HG02840 (cell line): ENCODE data around the gene STN1.
"Not testable (repeated sequence)": the region's sequence is repeated elsewhere in the genome, so short reads cannot be mapped to it uniquely, and the experiment has no call there.

Experiments used
- ATAC-seq: cut with Tn5 transposase; IDR thresholded peaks from one replicate; pipeline ENCODE4 v1.9.1; 2021; ENCODE audit warnings: mild to moderate bottlenecking, moderate library complexity, moderate number of reproducible peaks; ENCODE audit not compliant: unreplicated experiment, low FRiP score

Gene STN1

GRCh38 chr10:103849880-103850571 is 68.0 kb downstream of the STN1 start:
- no peak for ATAC-seq

DNA sequence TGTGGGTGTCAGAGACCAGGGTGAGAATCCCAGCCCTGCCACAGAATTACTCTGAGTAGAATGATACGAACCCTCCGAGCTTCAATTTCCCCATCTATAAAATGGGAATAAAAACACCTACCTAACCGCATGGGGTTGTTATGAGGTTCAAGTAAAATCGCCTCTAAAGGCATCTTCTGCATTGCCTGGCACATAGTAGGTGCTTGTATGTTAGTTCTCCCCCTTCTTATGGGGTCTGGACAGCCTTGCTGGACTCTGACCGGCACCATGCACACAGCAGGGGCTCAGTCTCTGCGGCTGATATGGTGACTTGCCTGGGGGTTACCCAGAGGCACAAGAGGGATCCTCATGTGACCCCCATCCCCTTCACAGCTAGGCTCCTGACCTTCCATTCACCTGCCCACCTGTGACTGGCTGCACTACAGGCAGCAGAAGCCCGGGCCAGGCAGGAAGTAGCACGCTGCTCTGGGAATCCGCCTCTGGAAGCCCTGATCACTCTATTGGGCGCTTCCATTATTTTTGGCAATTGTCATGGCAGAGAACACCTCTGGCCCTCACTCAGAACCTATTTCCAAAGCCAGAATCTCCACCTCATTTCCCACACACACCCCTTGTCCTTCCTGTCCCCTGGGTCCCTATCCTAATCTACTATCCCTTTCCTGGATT is 68.6 kb downstream of the STN1 start:
- no peak for ATAC-seq

DNA sequence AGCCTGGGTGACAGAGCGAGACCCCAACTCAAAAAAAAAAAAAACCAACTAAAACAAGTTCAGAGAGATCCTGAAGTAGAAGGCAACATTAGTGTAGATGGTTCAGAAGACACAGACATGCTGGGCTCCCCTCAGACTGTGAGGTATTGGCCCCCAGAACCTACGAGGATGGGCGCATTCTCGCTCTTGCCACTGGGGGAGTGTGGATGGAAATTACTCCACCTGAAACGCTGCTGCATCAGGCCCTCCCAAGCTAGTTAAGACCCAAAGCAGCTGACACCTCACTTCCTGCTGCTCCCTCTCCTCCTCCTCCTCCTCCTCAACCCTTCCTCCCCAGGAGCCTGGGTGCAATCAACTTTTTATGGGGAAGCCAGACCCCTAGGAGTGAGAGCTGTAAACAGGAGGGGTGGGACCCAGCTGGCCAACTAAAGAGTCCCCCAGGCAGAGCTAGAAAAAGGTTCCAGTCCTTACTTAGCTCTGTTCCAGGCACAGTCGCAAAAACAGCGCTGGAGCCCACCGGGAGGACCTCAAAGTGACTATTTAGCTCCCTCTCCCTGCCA is 70.0 kb downstream of the STN1 start:
- ATAC-seq, result no peak

- no peak for ATAC-seq
Observed at GRCh38 chr10:103847346-103847745, 70.6 kb downstream of the STN1 start.

- ATAC-seq, result no peak
Observed at GRCh38 chr10:103845972-103846371, 72.0 kb downstream of the STN1 start.

GRCh38 chr10:103845346-103845745 is 72.6 kb downstream of the STN1 start:
- ATAC-seq, result not testable (repeated sequence)

- ATAC-seq, result no peak
Observed at GRCh38 chr10:103843854-103844570, 74.0 kb downstream of the STN1 start.

DNA sequence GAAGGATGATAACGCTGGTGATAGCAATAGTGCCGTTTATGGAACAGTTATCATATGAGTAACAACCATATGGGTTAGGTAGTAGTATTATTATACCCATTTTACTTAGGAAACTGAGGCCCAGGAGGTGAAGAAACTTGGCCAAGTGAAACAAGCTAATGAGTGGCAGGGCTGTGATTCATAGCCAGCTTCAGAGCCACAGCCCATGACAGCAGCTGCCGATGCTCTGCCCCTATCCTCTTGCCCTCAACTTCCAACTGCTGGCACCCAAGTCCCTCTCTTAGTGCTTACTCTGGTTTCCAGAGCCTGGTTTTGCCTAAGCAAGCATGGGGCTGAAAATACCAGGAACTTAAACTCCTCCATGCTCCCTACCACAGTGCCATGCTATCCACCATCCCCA is 74.9 kb downstream of the STN1 start:
- no peak for ATAC-seq

GRCh38 chr10:103842605-103843004 is 75.4 kb downstream of the STN1 start:
- ATAC-seq, result no peak

DNA sequence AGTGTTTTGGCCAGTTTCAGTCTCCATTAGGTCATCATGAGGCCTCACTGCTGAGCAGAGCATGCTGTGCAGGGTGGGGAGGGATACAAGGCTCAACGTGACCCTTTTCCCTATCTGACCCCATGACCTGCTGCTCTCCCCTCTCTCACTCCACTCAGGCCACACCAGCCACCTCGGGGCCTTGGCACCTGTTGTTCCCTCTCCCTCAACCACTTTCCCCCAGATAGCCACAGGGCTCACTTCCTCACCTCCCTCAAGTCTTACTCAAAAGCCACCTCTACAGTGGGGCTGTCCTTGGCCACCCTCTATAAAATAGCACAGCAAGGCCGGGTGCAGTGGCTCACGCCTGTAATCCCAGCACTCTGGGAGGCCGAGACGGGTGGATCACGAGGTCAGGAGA is 76.5 kb downstream of the STN1 start:
- ATAC-seq, result no peak

- no peak for ATAC-seq
Observed at GRCh38 chr10:103840740-103841070, 77.3 kb downstream of the STN1 start.

GRCh38 chr10:103839872-103840739 is 77.9 kb downstream of the STN1 start:
- ATAC-seq, result no peak

GRCh38 chr10:103839519-103839871 is 78.5 kb downstream of the STN1 start:
- no peak for ATAC-seq

DNA sequence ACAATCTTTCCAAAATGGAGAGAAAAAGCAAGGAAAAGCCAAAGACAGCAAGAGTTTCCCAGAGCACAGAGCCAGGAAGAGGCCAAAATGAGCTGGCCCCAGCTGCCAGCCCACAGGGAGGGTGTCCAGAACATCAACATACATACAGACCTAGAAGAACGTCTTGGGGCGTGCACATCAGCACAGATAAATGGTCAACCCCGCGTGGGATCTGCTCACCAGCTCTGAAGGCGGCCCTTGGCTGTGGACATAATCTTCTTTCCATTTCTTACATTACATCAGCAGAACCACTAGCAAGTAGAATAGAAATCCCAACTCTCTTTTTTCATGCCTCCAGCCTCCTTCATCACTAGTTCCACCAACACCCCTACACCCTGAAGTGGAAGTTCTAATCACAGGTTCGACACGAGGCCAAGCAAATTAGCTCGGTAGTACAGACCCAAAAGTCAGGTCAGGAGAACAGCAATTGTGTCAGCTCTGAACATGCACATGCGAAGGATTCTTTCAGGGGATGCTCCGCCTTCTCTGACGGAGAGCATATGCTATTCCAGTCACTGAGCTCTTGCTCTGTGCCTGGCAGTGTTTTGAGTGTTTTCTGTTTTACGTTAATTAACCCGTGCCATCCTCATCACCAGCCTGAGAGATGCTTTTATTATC is 79.0 kb downstream of the STN1 start:
- ATAC-seq, result no peak

- ATAC-seq, result no peak
Observed at GRCh38 chr10:103838070-103838395, 80.0 kb downstream of the STN1 start.

- ATAC-seq, result no peak
Observed at GRCh38 chr10:103837370-103838069, 80.5 kb downstream of the STN1 start.

- ATAC-seq, result no peak
Observed at GRCh38 chr10:103836861-103837260, 81.1 kb downstream of the STN1 start.

DNA sequence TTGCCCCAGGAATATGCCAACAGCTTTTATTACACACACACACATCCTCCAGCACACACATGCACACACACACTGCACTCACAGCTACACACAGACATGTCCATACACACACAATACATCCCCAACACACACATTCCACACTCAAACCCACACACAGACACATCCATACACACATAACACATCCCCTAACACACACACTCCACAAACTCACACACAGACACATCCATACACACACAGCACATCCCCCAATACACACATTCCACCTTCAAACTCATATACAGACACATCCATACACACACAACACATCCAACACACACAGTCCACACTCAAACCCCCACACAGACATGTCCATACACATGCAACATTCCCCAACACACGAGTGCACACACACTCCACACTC is 81.7 kb downstream of the STN1 start:
- ATAC-seq, result no peak
